Neural cell (in vitro differentiated cells): ENCODE results near the gene ARHGAP10. TPM values are rescaled to one million over a fixed set of nuclear protein-coding genes. Genes with fewer than 3 reads are reported as not detected.

Experiments used
- H2AFZ ChIP-seq: fragments of 200-600, 300-800 bp; sonication (generic), shearing (Covaris generic); 2 replicates; pipeline ENCODE4 v1.6.0; 2014; ENCODE audit warnings: low read depth, mild to moderate bottlenecking, antibody characterized with exemption, low read length, moderate library complexity
- H3F3A ChIP-seq: fragments of 200-600 bp; shearing (Covaris generic); 2 replicates; pipeline ENCODE4 v1.6.1; 2016; ENCODE audit warnings: mild to moderate bottlenecking, moderate library complexity, mixed read lengths, antibody characterized with exemption, low read length; ENCODE audit not compliant: insufficient read depth, poor library complexity, severe bottlenecking
- H3K27ac ChIP-seq: fragments of 200-600, 300-800 bp; sonication (generic), shearing (Covaris generic); 2 replicates; pipeline ENCODE4 v1.5.1; 2014; ENCODE audit warnings: mild to moderate bottlenecking, low read length, moderate library complexity
- H3K27me3 ChIP-seq: fragments of 300-800, 200-600 bp; sonication (generic), shearing (Covaris generic); 2 replicates; pipeline ENCODE4 v1.6.0; 2014; ENCODE audit warnings: mild to moderate bottlenecking, low read depth, low read length, moderate library complexity; ENCODE audit not compliant: insufficient read depth
- H3K36me3 ChIP-seq: fragments of 300-800, 200-600 bp; sonication (generic), shearing (Covaris generic); 2 replicates; pipeline ENCODE4 v1.5.1; 2014; ENCODE audit warnings: mild to moderate bottlenecking, antibody characterized with exemption, low read length, moderate library complexity; ENCODE audit not compliant: insufficient read depth
- H3K4me2 ChIP-seq: fragments of 300-800, 200-600 bp; sonication (generic), shearing (Covaris generic); 2 replicates; pipeline ENCODE4 v1.6.0; 2014; ENCODE audit warnings: mild to moderate bottlenecking, low read length
- H3K4me3 ChIP-seq: fragments of 300-800, 200-600 bp; sonication (generic), shearing (Covaris generic); 2 replicates; pipeline ENCODE4 v1.5.1; 2014; ENCODE audit warnings: mild to moderate bottlenecking, low read length, moderate library complexity
- H3K79me2 ChIP-seq: fragments of 200-600 bp; shearing (Covaris generic); replicated peaks from 2 replicates; pipeline ENCODE4 v1.6.0; 2014; ENCODE audit warnings: mild to moderate bottlenecking, low read length, moderate library complexity; ENCODE audit not compliant: insufficient read depth
- H3K9ac ChIP-seq: fragments of 300-800, 200-600 bp; sonication (generic), shearing (Covaris generic); 2 replicates; pipeline ENCODE4 v1.6.1; 2016; ENCODE audit warnings: mild to moderate bottlenecking, low read length, mixed read lengths
- H3K9me2 ChIP-seq: fragments of 200-600 bp; shearing (Covaris generic); 2 replicates; pipeline ENCODE4 v1.6.1; 2016; ENCODE audit warnings: mild to moderate bottlenecking, low read length, mixed read lengths; ENCODE audit not compliant: insufficient read depth
- H3K9me3 ChIP-seq: fragments of 200-600, 300-800 bp; sonication (generic), shearing (Covaris generic); 2 replicates; pipeline ENCODE4 v1.6.1; 2016; ENCODE audit warnings: mild to moderate bottlenecking, mixed run types, low read length, moderate library complexity, mixed read lengths
- H4K20me1 ChIP-seq: fragments of 200-600 bp; shearing (Covaris generic); 2 replicates; pipeline ENCODE4 v1.6.1; 2016; ENCODE audit warnings: mild to moderate bottlenecking, mixed run types; ENCODE audit not compliant: insufficient read depth
- EP300 ChIP-seq: fragments of 450-650 bp; conservative IDR thresholded peaks from 2 replicates; pipeline ENCODE4 v1.6.1; 2014; ENCODE audit warnings: antibody characterized with exemption, mild to moderate bottlenecking, moderate library complexity; ENCODE audit not compliant: poor library complexity, severe bottlenecking
- EZH2 ChIP-seq: fragments of 200-600, 300-800 bp; shearing (Covaris generic), sonication (generic); IDR thresholded peaks from 2 replicates; pipeline ENCODE4 v1.6.1; 2014; ENCODE audit warnings: antibody characterized with exemption, low read length, borderline replicate concordance, mild to moderate bottlenecking; ENCODE audit not compliant: insufficient read depth, poor library complexity, severe bottlenecking
- MXI1 ChIP-seq: fragments of 450-650 bp; conservative IDR thresholded peaks from 2 replicates; pipeline ENCODE4 v1.6.1; 2014; ENCODE audit warnings: antibody characterized with exemption, mild to moderate bottlenecking; ENCODE audit not compliant: poor library complexity, severe bottlenecking
- POLR2AphosphoS5 ChIP-seq: IDR thresholded peaks from 2 replicates; pipeline ENCODE4 v1.6.1; 2012
- RAD21 ChIP-seq: fragments of 450-650 bp; conservative IDR thresholded peaks from 2 replicates; pipeline ENCODE4 v1.6.1; 2014; ENCODE audit warnings: antibody characterized with exemption, mild to moderate bottlenecking, moderate library complexity
- REST ChIP-seq: IDR thresholded peaks from 2 replicates; pipeline ENCODE4 v1.6.1; 2012; ENCODE audit warnings: borderline replicate concordance
- SMC3 ChIP-seq: fragments of 450-650 bp; conservative IDR thresholded peaks from 2 replicates; pipeline ENCODE4 v1.6.1; 2014; ENCODE audit warnings: antibody characterized with exemption, mild to moderate bottlenecking, moderate library complexity; ENCODE audit not compliant: poor library complexity
- TAF1 ChIP-seq: IDR thresholded peaks from 2 replicates; pipeline ENCODE4 v1.6.1; 2012; ENCODE audit warnings: low read depth
- polyA plus RNA-seq: library from polyadenylated mRNA; depleted of rRNA; stranded (reverse); fragments of >200 nt; gene quantifications from 2 replicates; pipeline ENCODE4 v1.2.3, GENCODE V29; 2014
- TF ChIP-seq, protein P1 (sequence below): fragments of 450-650 bp; IDR thresholded peaks from 2 replicates; pipeline ENCODE4 v1.5.1; 2014; ENCODE audit warnings: antibody characterized with exemption, mild to moderate bottlenecking, moderate library complexity; ENCODE audit not compliant: poor library complexity, severe bottlenecking

Gene ARHGAP10
- polyA plus RNA-seq, 1 donor from 2014 or later = 1.2 TPM

GRCh38 chr4:147943159-147943638, 211.3 kb downstream of the ARHGAP10 start:
- no peak overlapping the region for H3K27ac ChIP-seq

GRCh38 chr4:147944249-147944648, 212.4 kb downstream of the ARHGAP10 start:
- TF ChIP-seq REST = no peak
- TF ChIP-seq, protein P1, sequence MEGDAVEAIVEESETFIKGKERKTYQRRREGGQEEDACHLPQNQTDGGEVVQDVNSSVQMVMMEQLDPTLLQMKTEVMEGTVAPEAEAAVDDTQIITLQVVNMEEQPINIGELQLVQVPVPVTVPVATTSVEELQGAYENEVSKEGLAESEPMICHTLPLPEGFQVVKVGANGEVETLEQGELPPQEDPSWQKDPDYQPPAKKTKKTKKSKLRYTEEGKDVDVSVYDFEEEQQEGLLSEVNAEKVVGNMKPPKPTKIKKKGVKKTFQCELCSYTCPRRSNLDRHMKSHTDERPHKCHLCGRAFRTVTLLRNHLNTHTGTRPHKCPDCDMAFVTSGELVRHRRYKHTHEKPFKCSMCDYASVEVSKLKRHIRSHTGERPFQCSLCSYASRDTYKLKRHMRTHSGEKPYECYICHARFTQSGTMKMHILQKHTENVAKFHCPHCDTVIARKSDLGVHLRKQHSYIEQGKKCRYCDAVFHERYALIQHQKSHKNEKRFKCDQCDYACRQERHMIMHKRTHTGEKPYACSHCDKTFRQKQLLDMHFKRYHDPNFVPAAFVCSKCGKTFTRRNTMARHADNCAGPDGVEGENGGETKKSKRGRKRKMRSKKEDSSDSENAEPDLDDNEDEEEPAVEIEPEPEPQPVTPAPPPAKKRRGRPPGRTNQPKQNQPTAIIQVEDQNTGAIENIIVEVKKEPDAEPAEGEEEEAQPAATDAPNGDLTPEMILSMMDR = no peak
- TF ChIP-seq POLR2AphosphoS5 = no peak
- TF ChIP-seq SMC3 = no peak
- TF ChIP-seq RAD21 = no peak
- no peak for TF ChIP-seq TAF1
- TF ChIP-seq MXI1 = no peak
- TF ChIP-seq EZH2 = no peak
- TF ChIP-seq EP300 = no peak
- H4K20me1 ChIP-seq = no peaks in the 10 kb centered on the region
- no peak overlapping the region for H3K9ac ChIP-seq
- H3K27me3 ChIP-seq = no peaks in the 10 kb centered on the region
- no peaks in the 10 kb centered on the region for H3K9me2 ChIP-seq
- H3K27ac ChIP-seq = no peak overlapping the region
- H3F3A ChIP-seq = no peaks in the 10 kb centered on the region
- no peaks in the 10 kb centered on the region for H3K79me2 ChIP-seq
- H3K9me3 ChIP-seq = no peaks in the 10 kb centered on the region
- H3K4me2 ChIP-seq = no peak overlapping the region
- no peak overlapping the region for H3K4me3 ChIP-seq
- H3K36me3 ChIP-seq = no peaks in the 10 kb centered on the region
- no peak overlapping the region for H2AFZ ChIP-seq

More at GRCh38 chr4:147943159-147943638, 211.3 kb downstream of the ARHGAP10 start:
- Histone ChIP-seq H3K9ac (no peak overlapping the region), H3K4me3 (no peak overlapping the region), H3K4me2 (no peak overlapping the region), H3K9me3 (no peaks in the 10 kb centered on the region), H3K36me3 (no peaks in the 10 kb centered on the region), H3K79me2 (no peaks in the 10 kb centered on the region), H3K9me2 (no peaks in the 10 kb centered on the region), H3K27me3 (no peaks in the 10 kb centered on the region), H4K20me1 (no peaks in the 10 kb centered on the region), H3F3A (no peaks in the 10 kb centered on the region), H2AFZ (no peak overlapping the region)
- TF ChIP-seq, protein P1 = no peak
- TF ChIP-seq RAD21 (no peak), EP300 (no peak), TAF1 (no peak)
